Liver (tissue), 3 donors: Measurements from ENCODE around the gene CDC42BPG.

Experiments used
- ATF3 ChIP-seq: IDR thresholded peaks from 2 replicates; pipeline ENCODE4 v1.6.1; 2016; ENCODE audit warnings: antibody characterized with exemption
- CTCF ChIP-seq: fragments of 150-350 bp; IDR thresholded peaks from 2 replicates; pipeline ENCODE4 v1.5.1; 2017; ENCODE audit warnings: improper control_type of control experiment, low read depth, low read length; ENCODE audit not compliant: missing input control
- EGR1 ChIP-seq, 2 donors: IDR thresholded peaks; 2 replicates each; pipeline ENCODE4 v1.6.1; 2016 to 2018; ENCODE audit warnings: antibody characterized with exemption in 2 of 2, low read depth in 2 of 2
- FOXA1 ChIP-seq: IDR thresholded peaks from 2 replicates; pipeline ENCODE4 v1.6.1; 2016; ENCODE audit warnings: antibody characterized with exemption
- GABPA ChIP-seq, 2 donors: IDR thresholded peaks in 1 of 2; conservative IDR thresholded peaks in 1 of 2; 2 replicates each; pipeline ENCODE4 v1.6.1; 2016; ENCODE audit warnings: antibody characterized with exemption in 2 of 2, mild to moderate bottlenecking in 1 of 2, moderate library complexity in 1 of 2
- HNF4G ChIP-seq: IDR thresholded peaks from 2 replicates; pipeline ENCODE4 v1.6.1; 2016; ENCODE audit warnings: antibody characterized with exemption
- JUND ChIP-seq, 2 donors: IDR thresholded peaks; 2 replicates each; pipeline ENCODE4 v1.6.1; 2016; ENCODE audit warnings: antibody characterized with exemption in 2 of 2
- NR2F2 ChIP-seq: IDR thresholded peaks from 2 replicates; pipeline ENCODE4 v1.6.1; 2016; ENCODE audit warnings: antibody characterized with exemption
- RAD21 ChIP-seq, 2 donors: IDR thresholded peaks; 2 replicates each; pipeline ENCODE4 v1.6.1; 2016; ENCODE audit warnings: antibody characterized with exemption in 2 of 2, mild to moderate bottlenecking in 2 of 2
- SP1 ChIP-seq: IDR thresholded peaks from 2 replicates; pipeline ENCODE4 v1.6.1; 2018; ENCODE audit warnings: antibody characterized with exemption, mild to moderate bottlenecking
- TAF1 ChIP-seq: conservative IDR thresholded peaks from 2 replicates; pipeline ENCODE4 v1.6.1; 2016; ENCODE audit warnings: antibody characterized with exemption, mild to moderate bottlenecking
- YY1 ChIP-seq: IDR thresholded peaks from 2 replicates; pipeline ENCODE4 v1.6.1; 2016; ENCODE audit warnings: antibody characterized with exemption, mild to moderate bottlenecking
- ZBTB33 ChIP-seq: IDR thresholded peaks from 2 replicates; pipeline ENCODE4 v1.6.1; 2016; ENCODE audit warnings: antibody characterized with exemption
- TF ChIP-seq, protein P1 (sequence below): IDR thresholded peaks from 2 replicates; pipeline ENCODE4 v1.6.1; 2016; ENCODE audit warnings: antibody characterized with exemption, mild to moderate bottlenecking
- donor health status: healthy.
- donor health status: healthy.

GRCh38 chr11:64879244-64879900, 34.9 kb upstream of the CDC42BPG start:
- TF ChIP-seq RAD21 (IDR thresholded peaks at IDR 0.05) (no peak), CTCF (no peak), HNF4G (no peak), EGR1 (IDR thresholded peaks at IDR 0.05; ENCODE audit: low read depth in 2 of 2) (no peak), FOXA1 (no peak), TAF1 (no peak), YY1 (no peak), ZBTB33 (no peak), ATF3 (no peak), SP1 (no peak), JUND (IDR thresholded peaks at IDR 0.05) (no peak), NR2F2 (no peak), GABPA (IDR thresholded peaks at IDR 0.05 in 1 of 2, conservative IDR thresholded peaks at IDR 0.05 in 1 of 2) (no peak)
- TF ChIP-seq, protein P1, sequence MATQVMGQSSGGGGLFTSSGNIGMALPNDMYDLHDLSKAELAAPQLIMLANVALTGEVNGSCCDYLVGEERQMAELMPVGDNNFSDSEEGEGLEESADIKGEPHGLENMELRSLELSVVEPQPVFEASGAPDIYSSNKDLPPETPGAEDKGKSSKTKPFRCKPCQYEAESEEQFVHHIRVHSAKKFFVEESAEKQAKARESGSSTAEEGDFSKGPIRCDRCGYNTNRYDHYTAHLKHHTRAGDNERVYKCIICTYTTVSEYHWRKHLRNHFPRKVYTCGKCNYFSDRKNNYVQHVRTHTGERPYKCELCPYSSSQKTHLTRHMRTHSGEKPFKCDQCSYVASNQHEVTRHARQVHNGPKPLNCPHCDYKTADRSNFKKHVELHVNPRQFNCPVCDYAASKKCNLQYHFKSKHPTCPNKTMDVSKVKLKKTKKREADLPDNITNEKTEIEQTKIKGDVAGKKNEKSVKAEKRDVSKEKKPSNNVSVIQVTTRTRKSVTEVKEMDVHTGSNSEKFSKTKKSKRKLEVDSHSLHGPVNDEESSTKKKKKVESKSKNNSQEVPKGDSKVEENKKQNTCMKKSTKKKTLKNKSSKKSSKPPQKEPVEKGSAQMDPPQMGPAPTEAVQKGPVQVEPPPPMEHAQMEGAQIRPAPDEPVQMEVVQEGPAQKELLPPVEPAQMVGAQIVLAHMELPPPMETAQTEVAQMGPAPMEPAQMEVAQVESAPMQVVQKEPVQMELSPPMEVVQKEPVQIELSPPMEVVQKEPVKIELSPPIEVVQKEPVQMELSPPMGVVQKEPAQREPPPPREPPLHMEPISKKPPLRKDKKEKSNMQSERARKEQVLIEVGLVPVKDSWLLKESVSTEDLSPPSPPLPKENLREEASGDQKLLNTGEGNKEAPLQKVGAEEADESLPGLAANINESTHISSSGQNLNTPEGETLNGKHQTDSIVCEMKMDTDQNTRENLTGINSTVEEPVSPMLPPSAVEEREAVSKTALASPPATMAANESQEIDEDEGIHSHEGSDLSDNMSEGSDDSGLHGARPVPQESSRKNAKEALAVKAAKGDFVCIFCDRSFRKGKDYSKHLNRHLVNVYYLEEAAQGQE = no peak
